NOMO-1 treated with DMSO at 0.1 percent for 48 hours (cell line): Measurements from ENCODE around the gene EEPD1.
A peak's percentile ranks its signal among the peaks of the same experiment; 100 is the strongest.
"Not testable (repeated sequence)": the region's sequence is repeated elsewhere in the genome, so short reads cannot be mapped to it uniquely, and the experiment has no call there.

ENCODE experiments used
- DNase-seq: peaks from one replicate; lab custom pipeline; 2025; ENCODE audit not compliant: unreplicated experiment; lab: John Stamatoyannopoulos, UW

The EEPD1 gene

DNA sequence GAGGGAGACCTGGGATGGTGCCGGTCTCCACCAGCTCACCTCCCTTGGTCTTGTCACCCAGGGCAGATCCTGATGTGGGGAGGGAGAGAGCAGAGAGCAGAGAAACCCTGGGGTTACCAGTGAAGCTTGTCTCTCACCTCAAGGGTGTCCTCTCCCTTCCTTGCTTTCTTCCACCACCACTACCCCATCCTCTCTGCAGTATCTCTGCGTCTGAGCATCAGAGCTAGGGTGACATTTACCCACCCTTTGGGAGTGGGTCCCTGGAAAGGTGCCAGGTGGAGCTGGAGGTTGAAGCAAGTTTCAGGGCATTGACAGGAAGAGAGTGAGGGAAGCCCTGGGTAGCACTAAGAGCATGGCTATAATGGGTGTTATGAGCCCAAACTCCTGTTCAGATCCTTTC, 161.4 kb downstream of the EEPD1 start:
- DNase-seq: no peak

GRCh38 chr7:36315309-36315944, 162.4 kb downstream of the EEPD1 start:
- no peak for DNase-seq

DNA sequence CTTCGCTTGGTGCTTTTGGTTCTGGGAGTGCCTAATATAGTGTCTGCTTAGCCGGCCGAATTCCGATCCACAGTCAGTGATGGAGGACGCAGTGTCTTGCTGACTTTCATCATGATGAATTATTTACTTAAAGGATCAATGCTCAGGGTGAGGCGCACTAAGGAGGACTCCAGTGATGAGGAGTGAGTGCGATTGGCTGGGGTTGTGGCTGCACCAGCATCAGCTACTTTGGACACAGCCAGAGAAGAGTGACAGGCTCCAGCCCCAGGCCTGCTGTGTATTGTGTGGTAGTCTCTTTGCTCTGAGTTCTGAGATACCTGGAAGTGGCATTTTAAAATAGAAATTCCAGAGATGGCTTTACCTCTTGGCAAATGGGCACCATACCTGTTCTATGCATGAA, 163.3 kb downstream of the EEPD1 start:
- no peak for DNase-seq

DNA sequence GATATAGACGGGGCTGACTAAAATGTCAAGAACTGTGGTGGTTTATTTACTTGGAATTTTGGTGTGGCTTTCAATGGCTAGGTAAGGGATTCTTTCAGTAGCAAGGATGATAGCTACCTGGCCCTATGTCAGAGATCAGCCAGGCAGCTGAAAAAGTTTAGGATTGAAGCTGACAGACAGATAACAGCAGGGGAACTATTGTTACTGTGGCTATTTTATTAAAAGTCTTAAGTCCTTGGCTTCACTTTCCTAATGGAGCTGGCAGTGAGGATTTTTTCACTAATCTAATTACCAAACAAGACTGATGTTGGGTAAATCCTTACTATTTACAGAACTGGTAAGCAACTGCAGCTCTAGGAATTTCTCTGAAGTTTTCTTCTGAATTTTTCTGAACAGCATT, 164.2 kb downstream of the EEPD1 start:
- DNase-seq: no peak

- no peak for DNase-seq
Measured at GRCh38 chr7:36318116-36318515, 165.1 kb downstream of the EEPD1 start.

DNA sequence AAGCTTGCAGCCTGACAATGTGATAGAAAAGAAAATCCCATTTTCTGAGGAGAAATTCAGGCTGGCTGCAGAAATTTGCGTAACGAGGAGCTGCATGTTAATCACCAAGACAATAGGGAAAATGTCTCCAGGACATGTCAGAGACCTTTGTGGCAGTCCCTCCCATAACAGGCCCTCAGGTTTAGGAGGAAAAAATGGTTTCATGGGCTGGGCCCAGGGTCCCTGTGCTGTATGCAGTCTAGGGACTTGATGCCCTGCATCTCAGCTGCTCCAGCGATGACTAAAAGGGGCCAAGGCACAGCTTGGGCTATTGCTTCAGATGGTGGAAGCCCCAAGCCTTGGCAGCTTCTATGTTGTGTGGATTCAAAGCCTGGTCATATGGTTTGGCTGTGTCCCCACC, 168.2 kb downstream of the EEPD1 start:
- not testable (repeated sequence) for DNase-seq

- DNase-seq: no peak
Measured at GRCh38 chr7:36336390-36336789, 183.3 kb downstream of the EEPD1 start.

GRCh38 chr7:36338256-36338655, 185.2 kb downstream of the EEPD1 start:
- no peak for DNase-seq

DNA sequence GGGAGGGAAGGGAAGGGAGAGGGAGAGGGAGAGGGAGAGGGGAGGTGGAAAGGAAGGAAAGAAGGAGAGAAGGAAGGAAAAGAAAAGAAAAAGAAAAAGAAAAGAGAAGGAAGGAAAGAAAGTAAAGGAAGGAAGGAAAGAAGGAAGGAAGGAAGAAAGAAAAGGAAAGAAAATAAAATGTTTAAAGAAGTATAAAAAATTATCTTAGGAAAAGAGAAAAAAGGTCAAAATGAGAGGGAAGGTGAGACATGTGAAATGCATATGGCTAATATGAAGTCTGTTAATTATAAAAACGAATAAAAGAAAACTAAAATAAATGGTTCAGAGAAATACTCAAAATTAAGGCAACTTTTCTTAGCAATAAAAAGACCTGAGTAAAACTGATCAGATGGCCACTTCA, 190.5 kb downstream of the EEPD1 start:
- DNase-seq: no peak

GRCh38 chr7:36344622-36345021, 191.6 kb downstream of the EEPD1 start:
- no peak for DNase-seq

- DNase-seq: peak; percentile 45
Measured at GRCh38 chr7:36346260-36346831, 193.3 kb downstream of the EEPD1 start.

DNA sequence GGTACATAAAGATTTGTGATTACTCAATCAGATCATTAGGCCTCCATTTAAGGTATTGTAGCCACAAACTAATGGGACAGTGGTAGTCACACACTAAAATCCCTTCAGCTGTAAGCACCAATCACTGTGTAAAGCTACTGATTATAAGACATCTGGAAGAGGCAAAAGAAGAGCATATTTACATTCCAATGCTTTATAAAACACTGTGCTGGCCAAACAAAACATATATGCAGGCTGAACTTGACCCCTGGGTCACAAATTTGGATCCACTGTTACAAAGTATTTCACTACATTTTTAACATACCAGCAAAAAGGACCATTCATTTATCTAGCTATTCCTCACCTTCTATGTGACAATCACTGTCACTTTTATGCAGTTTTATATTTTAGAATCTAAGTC, 195.2 kb downstream of the EEPD1 start:
- no peak for DNase-seq

GRCh38 chr7:36348771-36349170, 195.7 kb downstream of the EEPD1 start:
- no peak for DNase-seq

DNA sequence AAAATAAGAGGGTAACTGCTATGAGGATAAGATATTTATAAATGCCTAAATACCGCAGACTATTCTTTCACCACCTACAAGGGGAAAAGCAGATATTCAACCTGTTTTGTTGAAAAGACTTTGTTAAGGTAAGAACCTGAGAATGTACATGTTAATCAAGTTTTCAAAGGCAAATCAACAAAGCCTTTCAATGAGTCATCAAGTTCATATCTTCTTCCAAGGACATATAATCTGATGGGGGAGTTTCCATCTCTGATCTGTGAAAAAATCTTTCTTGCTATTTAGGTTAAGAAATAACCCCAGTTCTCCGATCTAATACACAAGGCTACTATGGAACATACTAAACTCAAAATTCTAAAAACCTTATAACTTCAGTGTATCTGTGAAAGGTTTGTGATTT, 196.6 kb downstream of the EEPD1 start:
- DNase-seq: no peak
